H9 (cell line): Measurements from ENCODE around the gene RTL3. TPM values are rescaled to one million over a fixed set of nuclear protein-coding genes. Genes with fewer than 3 reads are reported as not detected.

Source experiments
- DNase-seq: peaks from one replicate; pipeline ENCODE4 v3.0.0-alpha.2; 2017
- H2AFZ ChIP-seq: one replicate; pipeline ENCODE4 v1.6.1; 2013; ENCODE audit warnings: mild to moderate bottlenecking, low read length, control low read depth, moderate library complexity
- H2AK5ac ChIP-seq: 2 replicates; pipeline ENCODE4 v1.6.1; 2013; ENCODE audit warnings: low read length, control low read depth, mixed read lengths; ENCODE audit not compliant: insufficient read length
- H2BK120ac ChIP-seq: one replicate; pipeline ENCODE4 v1.6.1; 2013; ENCODE audit warnings: low read depth, mild to moderate bottlenecking, low read length, control low read depth, inconsistent platforms; ENCODE audit not compliant: poor library complexity, severe bottlenecking
- H2BK12ac ChIP-seq: 2 replicates; pipeline ENCODE4 v1.6.1; 2013; ENCODE audit warnings: low read length, control low read depth, mixed read lengths, low read depth; ENCODE audit not compliant: insufficient read length
- H2BK15ac ChIP-seq: 2 replicates; pipeline ENCODE4 v1.6.1; 2013; ENCODE audit warnings: low read depth, low read length, control low read depth
- H2BK20ac ChIP-seq: one replicate; pipeline ENCODE4 v1.6.1; 2013; ENCODE audit warnings: low read depth, mild to moderate bottlenecking, low read length, control low read depth, inconsistent platforms; ENCODE audit not compliant: poor library complexity, severe bottlenecking
- H2BK5ac ChIP-seq: 2 replicates; pipeline ENCODE4 v1.6.1; 2013; ENCODE audit warnings: low read length, control low read depth, mixed read lengths; ENCODE audit not compliant: insufficient read length
- H3K14ac ChIP-seq: 2 replicates; pipeline ENCODE4 v1.6.1; 2013; ENCODE audit warnings: low read length, control low read depth; ENCODE audit not compliant: insufficient read depth
- H3K18ac ChIP-seq: 2 replicates; pipeline ENCODE4 v1.6.1; 2013; ENCODE audit warnings: low read depth, mild to moderate bottlenecking, mixed read lengths, low read length, control low read depth; ENCODE audit not compliant: insufficient read length
- H3K23ac ChIP-seq: 2 replicates; pipeline ENCODE4 v1.6.1; 2013; ENCODE audit warnings: low read length, control low read depth, mixed read lengths, low read depth; ENCODE audit not compliant: insufficient read length
- H3K23me2 ChIP-seq: 2 replicates; pipeline ENCODE4 v1.6.1; 2013; ENCODE audit warnings: low read depth, mild to moderate bottlenecking, mixed read lengths, low read length, control low read depth; ENCODE audit not compliant: insufficient read length, poor library complexity, severe bottlenecking
- H3K27ac ChIP-seq: 2 replicates; pipeline ENCODE4 v1.5.1; 2013; ENCODE audit warnings: low read length, control low read depth, mixed read lengths, low read depth; ENCODE audit not compliant: insufficient read length
- H3K27me3 ChIP-seq: 2 replicates; pipeline ENCODE4 v1.6.1; 2013; ENCODE audit warnings: low read length, control low read depth, inconsistent platforms; ENCODE audit not compliant: insufficient read depth
- H3K4ac ChIP-seq: 2 replicates; pipeline ENCODE4 v1.6.1; 2013; ENCODE audit warnings: low read depth, mild to moderate bottlenecking, control low read depth, inconsistent platforms, low read length, moderate library complexity
- H3K4me1 ChIP-seq: 2 replicates; pipeline ENCODE4 v1.6.1; 2013; ENCODE audit warnings: low read length, control low read depth, inconsistent platforms; ENCODE audit not compliant: insufficient read depth
- H3K4me2 ChIP-seq: 2 replicates; pipeline ENCODE4 v1.6.1; 2013; ENCODE audit warnings: low read length, control low read depth, mixed read lengths; ENCODE audit not compliant: insufficient read length, insufficient read depth
- H3K56ac ChIP-seq: 2 replicates; pipeline ENCODE4 v1.6.1; 2013; ENCODE audit warnings: low read depth, mild to moderate bottlenecking, mixed read lengths, low read length, control low read depth; ENCODE audit not compliant: insufficient read length
- H3K79me1 ChIP-seq: 2 replicates; pipeline ENCODE4 v1.6.1; 2013; ENCODE audit warnings: low read depth, mild to moderate bottlenecking, moderate library complexity, low read length, control low read depth, inconsistent platforms; ENCODE audit not compliant: insufficient read depth, poor library complexity, severe bottlenecking
- H3K79me2 ChIP-seq: 2 replicates; pipeline ENCODE4 v1.6.1; 2013; ENCODE audit warnings: low read length, control low read depth, inconsistent platforms; ENCODE audit not compliant: insufficient read depth
- H3K9ac ChIP-seq: 2 replicates; pipeline ENCODE4 v1.6.1; 2013; ENCODE audit warnings: low read length, control low read depth, mixed read lengths; ENCODE audit not compliant: insufficient read length; ENCODE audit errors: extremely low read depth
- H3K9me3 ChIP-seq: one replicate; pipeline ENCODE4 v1.6.1; 2013; ENCODE audit warnings: low read depth, low read length, inconsistent platforms; ENCODE audit not compliant: control insufficient read depth
- H3T11ph ChIP-seq: one replicate; pipeline ENCODE4 v1.6.1; 2013; ENCODE audit warnings: mild to moderate bottlenecking, low read length, control low read depth, inconsistent platforms
- H4K20me1 ChIP-seq: one replicate; pipeline ENCODE4 v1.6.1; 2013; ENCODE audit not compliant: control insufficient read depth, insufficient read length, insufficient read depth
- H4K5ac ChIP-seq: 2 replicates; pipeline ENCODE4 v1.6.1; 2013; ENCODE audit warnings: low read depth, mild to moderate bottlenecking, mixed read lengths, low read length, control low read depth; ENCODE audit not compliant: insufficient read length
- H4K8ac ChIP-seq: replicated peaks from 2 replicates; pipeline ENCODE4 v1.6.1; 2013; ENCODE audit warnings: low read length, control low read depth, mixed read lengths, low read depth; ENCODE audit not compliant: insufficient read length
- H4K91ac ChIP-seq: 2 replicates; pipeline ENCODE4 v1.6.1; 2013; ENCODE audit warnings: low read depth, mild to moderate bottlenecking, moderate library complexity, mixed read lengths, low read length, control low read depth; ENCODE audit not compliant: insufficient read length
- H3K27ac Mint-ChIP-seq, 3 experiments: 2 replicates in 2 of 3; 3 replicates in 1 of 3; pipeline ENCODE4 v1.8.0; 2020 to 2021; ENCODE audit warnings: mixed read lengths in 3 of 3, mild to moderate bottlenecking in 1 of 3, moderate library complexity in 1 of 3
- H3K27me3 Mint-ChIP-seq: 2 replicates; pipeline ENCODE4 v1.8.0; 2021; ENCODE audit warnings: low read depth, mild to moderate bottlenecking, moderate library complexity, mixed read lengths
- H3K36me3 Mint-ChIP-seq, 3 experiments: 2 replicates in 2 of 3; 3 replicates in 1 of 3; pipeline ENCODE4 v1.8.0; 2020 to 2021; ENCODE audit warnings: low read depth in 3 of 3, mixed read lengths in 3 of 3; ENCODE audit not compliant: insufficient read depth in 1 of 3
- H3K4me1 Mint-ChIP-seq, 2 experiments: 2 replicates each; pipeline ENCODE4 v1.8.0; 2020; ENCODE audit warnings: mixed read lengths in 2 of 2
- H3K4me3 Mint-ChIP-seq, 2 experiments: 2 replicates in 1 of 2; 3 replicates in 1 of 2; pipeline ENCODE4 v1.8.0; 2020 to 2021; ENCODE audit warnings: mild to moderate bottlenecking in 2 of 2, mixed read lengths in 2 of 2, moderate library complexity in 1 of 2
- H3K9me3 Mint-ChIP-seq, 2 experiments: 2 replicates in 1 of 2; 3 replicates in 1 of 2; pipeline ENCODE4 v1.8.0; 2020; ENCODE audit warnings: mild to moderate bottlenecking in 2 of 2, mixed read lengths in 2 of 2, moderate library complexity in 1 of 2
- WGBS: extraction: QIAGEN DNeasy Blood & Tissue Kit; methylation state at CpG from one replicate; pipeline ENCODE4 v1.1.7; 2013; ENCODE audit warnings: missing lambda C conversion rate, low lambda C conversion rate, mixed read lengths; ENCODE audit not compliant: insufficient read length; ENCODE audit errors: extremely low coverage; 5-methylcytosine and 5-hydroxymethylcytosine counted together
- total RNA-seq: library from RNA; stranded (reverse); gene quantifications from 2 replicates; pipeline ENCODE4 v1.2.1, GENCODE V29; 2021
- TF ChIP-seq, protein P1 (sequence below): fragments of 200-600 bp; sonication (generic); conservative IDR thresholded peaks from 3 replicates; pipeline ENCODE4 v1.8.0; 2021; ENCODE audit warnings: antibody characterized with exemption, mild to moderate bottlenecking

Gene RTL3
- total RNA-seq, 1 experiment from 2014 or later: not detected

DNA sequence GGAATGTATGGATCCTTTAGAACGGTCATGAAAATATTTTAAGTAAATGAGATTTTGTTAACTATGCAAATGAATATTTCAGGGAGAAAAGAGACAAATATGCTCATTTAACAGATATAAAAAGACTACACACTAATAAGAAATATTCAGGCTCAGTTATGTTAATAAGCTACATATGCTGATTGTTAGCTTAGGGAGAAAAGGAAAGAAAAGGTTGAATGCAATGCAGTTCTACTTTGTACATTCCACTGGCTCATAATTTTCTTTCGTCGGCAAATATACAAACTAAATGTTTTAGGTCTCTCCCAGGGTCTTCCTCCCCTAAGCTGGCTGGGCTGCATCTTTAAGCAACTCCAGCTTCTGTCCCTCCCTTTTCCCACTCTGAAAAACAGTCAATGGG lies 2.7 kb upstream of the RTL3 start:
- Histone ChIP-seq H3K4me1 (no peaks in the 10 kb centered on the region), H2BK12ac (no peak overlapping the region), H3K56ac (no peak overlapping the region), H3T11ph (no peak overlapping the region), H3K27me3 (no peaks in the 10 kb centered on the region), H2BK120ac (no peak overlapping the region), H3K18ac (no peak overlapping the region), H2AFZ (no peak overlapping the region), H3K4ac (no peak overlapping the region), H4K5ac (no peak overlapping the region), H3K23me2 (no peaks in the 10 kb centered on the region), H2BK15ac (no peak overlapping the region), H4K8ac (no peak overlapping the region), H2AK5ac (no peak overlapping the region), H3K23ac (no peak overlapping the region), H4K20me1 (no peaks in the 10 kb centered on the region), H3K9ac (no peak overlapping the region), H2BK20ac (no peak overlapping the region), H4K91ac (no peak overlapping the region), H2BK5ac (no peak overlapping the region), H3K14ac (no peak overlapping the region), H3K79me1 (no peaks in the 10 kb centered on the region), H3K4me2 (no peak overlapping the region), H3K79me2 (no peaks in the 10 kb centered on the region), H3K27ac (no peak overlapping the region), H3K9me3 (peaks cover 26% of the 10 kb centered on the region)
- TF ChIP-seq, protein P1, sequence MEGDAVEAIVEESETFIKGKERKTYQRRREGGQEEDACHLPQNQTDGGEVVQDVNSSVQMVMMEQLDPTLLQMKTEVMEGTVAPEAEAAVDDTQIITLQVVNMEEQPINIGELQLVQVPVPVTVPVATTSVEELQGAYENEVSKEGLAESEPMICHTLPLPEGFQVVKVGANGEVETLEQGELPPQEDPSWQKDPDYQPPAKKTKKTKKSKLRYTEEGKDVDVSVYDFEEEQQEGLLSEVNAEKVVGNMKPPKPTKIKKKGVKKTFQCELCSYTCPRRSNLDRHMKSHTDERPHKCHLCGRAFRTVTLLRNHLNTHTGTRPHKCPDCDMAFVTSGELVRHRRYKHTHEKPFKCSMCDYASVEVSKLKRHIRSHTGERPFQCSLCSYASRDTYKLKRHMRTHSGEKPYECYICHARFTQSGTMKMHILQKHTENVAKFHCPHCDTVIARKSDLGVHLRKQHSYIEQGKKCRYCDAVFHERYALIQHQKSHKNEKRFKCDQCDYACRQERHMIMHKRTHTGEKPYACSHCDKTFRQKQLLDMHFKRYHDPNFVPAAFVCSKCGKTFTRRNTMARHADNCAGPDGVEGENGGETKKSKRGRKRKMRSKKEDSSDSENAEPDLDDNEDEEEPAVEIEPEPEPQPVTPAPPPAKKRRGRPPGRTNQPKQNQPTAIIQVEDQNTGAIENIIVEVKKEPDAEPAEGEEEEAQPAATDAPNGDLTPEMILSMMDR: no peak
- no peak overlapping the region for H3K4me3 Mint-ChIP-seq
- H3K4me1 Mint-ChIP-seq: peaks cover 7 to 8% of the 10 kb centered on the region in 2 experiments
- WGBS: no CpG with 5 or more reads among the region's 3 CpGs
- DNase-seq: no peak
- H3K36me3 Mint-ChIP-seq: peaks cover 0 to 7% (median 4%) of the 10 kb centered on the region in 3 experiments; a peak in 4 of 7 replicates
- peaks cover 65 to 69% of the 10 kb centered on the region in 2 experiments for H3K9me3 Mint-ChIP-seq
- no peak overlapping the region for H3K27ac Mint-ChIP-seq
- peaks cover under 1% of the 10 kb centered on the region; the same call in 1 of the 2 replicates for H3K27me3 Mint-ChIP-seq
